ENCODE data around the gene SERPINB10. TPM values are rescaled to one million over a fixed set of nuclear protein-coding genes. Genes with fewer than 3 reads are reported as not detected.

Gene SERPINB10
- total RNA-seq, 1 donor from 2014 or later, result not detected

DNA sequence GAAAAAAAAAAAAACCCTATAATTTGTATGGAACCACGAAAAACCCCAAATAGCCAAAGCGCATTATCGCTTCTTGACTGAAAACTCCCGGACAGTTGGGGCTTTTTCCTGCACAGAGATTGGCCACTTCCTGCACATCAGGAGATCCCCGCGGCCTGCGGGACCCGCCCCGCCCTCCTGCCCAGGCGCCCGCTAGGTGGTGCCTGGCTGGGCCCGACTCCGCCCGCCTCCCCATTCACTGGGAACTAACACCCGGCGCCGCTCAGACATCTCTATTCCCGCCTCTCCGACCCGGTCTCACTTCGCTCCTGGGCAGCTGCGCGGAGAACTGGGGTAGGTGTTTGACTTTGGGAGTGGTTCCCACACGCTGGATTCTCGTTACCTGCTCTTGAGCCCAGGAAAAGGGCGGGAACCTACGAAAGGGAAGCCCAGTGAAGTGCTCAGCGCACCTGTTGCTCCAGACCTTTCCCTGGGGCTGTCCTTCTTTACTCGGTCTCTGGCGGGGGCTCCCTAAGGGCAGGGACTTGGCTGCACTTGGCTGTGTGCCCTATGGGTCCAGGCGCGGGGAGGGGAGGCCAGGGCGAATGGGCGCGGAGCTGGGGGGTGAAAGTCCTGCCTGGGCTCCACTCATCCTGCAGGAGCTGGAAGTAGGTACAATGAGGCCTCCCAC lies 41.4 kb downstream of the SERPINB10 start, which contains the start of gene HMSD:
Gene HMSD (plus strand): TSS at position 234 of the 670 bp plus-strand sequence. CDS start 4,155 bp downstream, outside the sequence.
- peak; percentile 32 for DNase-seq

DNA sequence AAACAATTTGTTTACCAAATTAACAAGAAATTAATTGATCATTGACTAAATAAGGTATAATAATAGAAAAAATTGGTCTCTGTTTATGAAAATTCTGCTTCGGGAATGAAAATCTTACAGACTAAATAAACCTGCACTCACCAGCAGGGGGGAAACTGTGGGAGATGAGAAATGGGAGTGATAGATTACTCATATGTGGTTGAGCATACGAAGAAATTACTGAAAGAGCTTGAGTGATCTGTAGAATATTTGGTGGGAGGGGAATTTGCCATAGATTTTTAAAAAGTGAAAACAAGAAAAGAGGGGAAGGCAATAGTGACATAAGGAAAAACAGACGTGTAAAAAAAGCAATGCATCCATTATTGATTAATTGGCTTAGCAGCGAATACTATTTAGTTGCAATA lies 43.5 kb downstream of the SERPINB10 start:
- DNase-seq, result no peak

DNA sequence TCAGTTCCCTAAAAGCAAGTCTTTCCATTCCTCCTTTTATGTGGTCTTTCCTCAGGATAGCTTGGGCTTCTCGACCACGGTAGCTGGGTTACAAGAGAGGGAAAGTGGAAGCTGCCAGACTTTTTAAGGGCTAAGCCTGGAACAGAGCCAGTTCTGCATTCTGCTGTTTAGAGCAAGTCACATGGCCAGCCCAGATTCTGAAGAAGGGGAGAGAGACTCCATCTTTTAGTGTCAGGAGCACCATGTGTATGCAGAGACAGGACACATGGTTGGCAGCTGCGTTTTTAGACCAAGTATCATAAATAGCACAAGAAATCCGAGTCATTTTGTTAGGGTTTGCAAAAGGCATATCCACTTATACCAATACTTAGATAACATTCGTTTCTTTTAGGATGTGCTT lies 46.1 kb downstream of the SERPINB10 start:
- DNase-seq, result no peak

GRCh38 chr18:63956755-63957154 lies 49.0 kb downstream of the SERPINB10 start:
- no peak for DNase-seq

GRCh38 chr18:63960891-63961290 lies 53.1 kb downstream of the SERPINB10 start:
- DNase-seq, result no peak

GRCh38 chr18:63961435-63961980 lies 53.8 kb downstream of the SERPINB10 start:
- no peak for DNase-seq

DNA sequence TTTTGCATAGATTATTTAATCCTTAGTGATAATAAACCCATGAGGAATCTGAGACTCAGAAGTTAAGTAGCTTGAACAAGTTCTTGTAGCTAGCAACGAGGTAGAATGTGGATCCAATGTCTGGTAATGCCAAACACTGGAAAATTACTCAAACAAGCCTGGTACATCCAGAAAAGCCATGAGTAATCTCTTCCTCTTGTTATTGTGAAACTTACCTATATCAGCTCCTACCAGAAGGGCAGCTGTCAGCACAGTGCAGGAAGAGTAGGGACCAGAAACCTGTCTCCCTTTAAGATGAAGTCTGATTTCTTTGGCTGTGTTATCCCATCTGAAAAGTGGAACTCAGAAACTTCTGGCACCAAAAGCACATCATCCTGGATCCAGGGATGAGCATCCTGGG lies 54.4 kb downstream of the SERPINB10 start:
- DNase-seq, result peak; percentile 15

GRCh38 chr18:63963615-63964256 lies 56.0 kb downstream of the SERPINB10 start:
- peak; percentile 76 for DNase-seq

- no peak for DNase-seq
These were observed 57.1 kb downstream of the SERPINB10 start for GRCh38 chr18:63964908-63965307.

DNA sequence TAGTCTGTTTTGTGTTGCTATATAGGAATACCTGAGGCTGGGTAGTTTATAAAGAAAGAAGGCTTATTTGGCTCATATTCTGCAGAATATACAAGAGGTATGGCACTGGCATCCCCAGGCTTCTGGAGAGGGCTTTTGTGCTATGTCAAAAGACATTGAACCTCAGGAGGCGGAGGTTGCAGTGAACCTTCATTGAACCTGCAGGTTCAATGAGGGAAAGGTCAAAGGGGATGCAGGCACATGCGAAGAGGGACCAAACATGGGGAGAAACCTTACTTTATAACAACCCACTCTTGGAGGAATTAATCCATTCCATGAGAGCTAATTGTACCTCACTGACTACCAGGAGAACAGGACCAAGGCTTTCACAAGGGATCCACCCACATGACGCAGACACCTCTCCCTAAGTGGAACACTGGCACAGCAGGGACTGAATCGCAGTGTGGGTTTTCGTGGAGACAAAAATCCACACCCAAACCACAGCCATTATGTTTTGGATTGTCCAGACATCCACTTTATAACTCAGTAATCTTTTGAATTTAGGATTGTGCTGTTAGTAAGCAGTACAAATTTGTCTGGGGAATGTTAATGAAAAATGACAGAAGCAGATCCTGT lies 58.1 kb downstream of the SERPINB10 start:
- DNase-seq, result no peak

- peak; percentile 90 for DNase-seq
These were observed 62.4 kb downstream of the SERPINB10 start, which contains the start of gene SERPINB8 for GRCh38 chr18:63969942-63970808. Gene SERPINB8 (plus strand): TSS chr18:63970081. CDS start chr18:63978309, 8,228 bp downstream.

GRCh38 chr18:63970809-63971205 lies 63.0 kb downstream of the SERPINB10 start:
- DNase-seq, result peak; percentile 35

DNA sequence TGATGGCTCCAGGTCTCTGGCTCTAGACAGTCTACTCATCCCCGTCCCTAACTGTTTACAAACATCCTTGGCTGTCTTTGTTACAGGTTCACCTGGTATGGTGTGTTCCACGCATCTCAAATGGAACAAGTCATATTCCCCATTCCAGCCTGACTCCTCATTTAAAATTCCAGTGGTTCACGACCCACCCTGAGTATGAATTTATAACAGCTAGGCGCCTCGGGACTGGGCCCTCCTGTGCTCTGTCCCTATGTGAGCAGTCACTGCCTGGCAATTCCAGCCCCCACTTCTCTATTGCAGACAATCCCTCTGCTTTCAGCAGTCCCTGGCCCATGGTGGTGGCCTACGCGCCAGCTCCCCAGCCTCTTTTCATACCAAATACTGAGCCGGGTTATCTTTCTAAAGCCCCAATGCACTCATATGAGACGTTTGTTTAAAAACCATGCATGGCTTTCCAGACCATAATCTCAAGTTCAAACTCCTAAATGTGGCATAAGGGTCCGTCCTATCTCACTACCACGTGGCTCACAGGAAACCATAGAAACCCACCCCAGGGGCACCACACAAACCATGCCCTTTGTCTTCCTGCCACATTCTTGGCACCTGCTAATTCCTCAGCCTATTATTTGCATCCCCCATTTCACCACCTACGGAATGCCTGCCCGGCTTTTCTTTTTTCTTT lies 63.7 kb downstream of the SERPINB10 start:
- no peak for DNase-seq

DNA sequence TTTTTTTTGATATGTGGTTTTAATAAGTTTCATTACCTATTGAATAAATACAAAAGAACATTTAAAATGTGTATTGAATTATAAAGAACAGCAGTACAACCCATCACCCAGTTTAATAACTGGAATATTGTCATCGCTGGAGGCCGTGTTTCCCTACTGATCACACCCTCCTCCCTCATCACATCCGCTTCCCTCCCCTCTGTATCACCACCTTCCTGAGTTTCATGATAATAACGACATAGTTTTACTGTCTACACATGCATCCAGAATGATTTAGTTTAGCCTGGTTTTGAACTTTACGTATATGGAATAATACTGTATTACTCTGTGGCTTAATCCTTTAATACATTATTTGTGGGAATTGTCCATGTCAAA lies 64.2 kb downstream of the SERPINB10 start:
- DNase-seq, result peak; percentile 24

DNA sequence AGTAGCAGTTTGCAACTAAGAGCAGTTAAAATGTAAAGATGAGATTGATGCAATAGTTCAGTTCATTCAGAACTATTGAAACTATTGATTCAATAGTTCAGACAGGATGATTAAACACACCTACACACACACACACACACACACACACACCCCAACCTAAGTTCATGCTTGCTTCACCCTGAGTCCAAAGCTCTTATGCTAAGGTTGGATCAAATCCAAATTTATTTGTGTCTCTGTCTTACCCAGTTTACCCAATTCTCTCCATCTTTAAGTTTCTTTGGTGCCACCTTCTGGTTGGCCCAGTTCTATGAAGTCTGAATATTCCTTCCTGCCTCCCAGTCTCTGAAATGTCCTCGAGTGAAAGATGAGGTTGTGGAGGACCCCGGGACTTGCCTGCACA lies 67.2 kb downstream of the SERPINB10 start:
- DNase-seq, result peak; percentile 49

- DNase-seq, result no peak
These were observed 67.9 kb downstream of the SERPINB10 start for GRCh38 chr18:63975628-63976027.

DNA sequence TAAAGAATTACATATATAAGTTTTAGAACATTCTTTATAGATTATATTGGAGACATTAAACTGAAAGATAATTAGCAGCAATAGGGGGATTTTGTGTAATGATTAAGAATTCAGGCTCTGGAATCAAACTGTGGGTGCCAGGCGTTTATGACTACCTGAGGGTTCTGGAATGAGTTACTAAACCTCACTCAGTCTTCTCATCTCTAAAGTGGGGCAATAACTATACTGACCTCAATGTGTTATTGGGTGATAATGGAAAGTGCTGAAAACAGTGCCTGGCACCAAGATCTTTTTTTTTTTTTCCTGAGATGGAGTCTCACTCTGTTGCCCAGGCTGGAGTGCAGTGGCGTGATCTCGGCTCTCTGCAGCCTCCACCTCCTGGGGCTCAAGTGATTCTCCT lies 69.3 kb downstream of the SERPINB10 start:
- DNase-seq, result no peak

DNA sequence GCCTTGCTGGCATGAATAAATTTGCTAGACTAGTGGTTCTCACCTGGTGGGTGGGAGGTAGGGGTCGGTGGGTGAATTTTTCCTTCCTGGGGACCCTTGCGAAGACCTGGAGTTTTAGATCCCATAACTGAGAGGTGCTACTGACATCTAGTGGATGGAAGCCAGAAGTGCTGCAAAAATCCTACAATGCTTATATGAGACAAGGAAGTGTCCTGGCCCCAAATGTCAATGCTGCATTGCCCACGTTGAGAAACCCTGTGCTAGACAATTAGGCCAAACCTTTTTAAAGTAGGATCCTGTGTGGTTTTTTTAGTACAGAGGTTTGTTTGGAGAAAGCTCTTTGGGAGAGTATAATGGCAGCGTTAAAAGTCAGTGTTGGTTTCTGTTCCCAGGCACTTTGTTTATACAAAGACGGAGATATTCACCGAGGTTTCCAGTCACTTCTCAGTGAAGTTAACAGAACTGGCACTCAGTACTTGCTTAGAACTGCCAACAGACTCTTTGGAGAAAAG lies 71.7 kb downstream of the SERPINB10 start:
- peak; percentile 78 for DNase-seq

GRCh38 chr18:63980027-63980426 lies 72.3 kb downstream of the SERPINB10 start:
- no peak for DNase-seq

DNA sequence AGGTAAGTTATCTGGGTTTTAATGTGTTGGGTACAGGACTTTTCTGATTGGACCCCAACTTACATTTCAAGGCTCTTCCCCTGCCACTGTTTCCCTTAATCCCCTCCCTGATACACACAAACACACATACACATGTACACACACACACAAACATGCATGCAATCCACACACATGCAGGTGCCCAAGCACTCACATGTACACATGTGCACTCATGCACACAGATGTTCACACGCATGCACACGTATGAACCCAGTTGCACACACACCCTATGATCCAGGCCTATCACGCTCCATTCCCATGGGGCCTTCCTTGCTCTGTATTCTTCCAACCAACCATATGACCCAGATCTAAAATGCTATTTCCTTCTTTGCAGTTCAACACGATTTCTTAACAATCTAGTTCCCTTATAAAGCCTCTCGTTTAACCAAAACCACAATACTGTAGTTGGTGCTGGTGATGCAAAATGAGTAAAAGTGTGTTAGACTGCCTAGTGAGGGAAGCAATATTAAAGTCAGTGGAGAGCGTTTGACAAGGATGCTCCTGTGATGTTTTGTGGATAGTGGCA lies 73.2 kb downstream of the SERPINB10 start:
- no peak for DNase-seq

GRCh38 chr18:63981719-63982118 lies 74.0 kb downstream of the SERPINB10 start:
- DNase-seq, result no peak
